Karpas-422 (cell line): Measurements from ENCODE around the gene RNF187. TPM values are rescaled to one million over a fixed set of nuclear protein-coding genes. Genes with fewer than 3 reads are reported as not detected.

ENCODE experiments used
- DNase-seq: peaks from one replicate; pipeline ENCODE4 v3.0.0-alpha.2; 2015
- H2AFZ ChIP-seq: fragments of 200-600 bp; sonication (generic); 2 replicates; pipeline ENCODE4 v1.6.1; 2014; ENCODE audit warnings: antibody characterized with exemption, low read length, mixed read lengths
- H3K27ac ChIP-seq: fragments of 200-600 bp; sonication (generic); 2 replicates; pipeline ENCODE4 v1.5.1; 2014; ENCODE audit warnings: mild to moderate bottlenecking, low read length, moderate library complexity
- H3K27me3 ChIP-seq: fragments of 200-600 bp; sonication (generic); 2 replicates; pipeline ENCODE4 v1.6.1; 2014; ENCODE audit warnings: low read length, mixed read lengths
- H3K36me3 ChIP-seq: fragments of 200-600 bp; sonication (generic); 2 replicates; pipeline ENCODE4 v1.6.1; 2014; ENCODE audit warnings: low read length, mixed read lengths; ENCODE audit not compliant: insufficient read depth
- H3K4me1 ChIP-seq: fragments of 200-600 bp; sonication (generic); 2 replicates; pipeline ENCODE4 v1.6.1; 2014; ENCODE audit warnings: mild to moderate bottlenecking, low read length, mixed read lengths
- H3K4me2 ChIP-seq: fragments of 200-600 bp; sonication (generic); 2 replicates; pipeline ENCODE4 v1.6.1; 2014; ENCODE audit warnings: low read length, low read depth, mild to moderate bottlenecking; ENCODE audit not compliant: poor library complexity, severe bottlenecking
- H3K4me3 ChIP-seq: fragments of 200-600 bp; sonication (generic); 2 replicates; pipeline ENCODE4 v1.5.1; 2014; ENCODE audit warnings: mild to moderate bottlenecking, antibody characterized with exemption, low read length, mixed read lengths
- H3K79me2 ChIP-seq: fragments of 200-600 bp; sonication (generic); 2 replicates; pipeline ENCODE4 v1.6.1; 2014; ENCODE audit warnings: mild to moderate bottlenecking, low read length, mixed read lengths
- H3K9ac ChIP-seq: fragments of 200-600 bp; sonication (generic); 2 replicates; pipeline ENCODE4 v1.6.0; 2014; ENCODE audit warnings: low read length
- H3K9me2 ChIP-seq: fragments of 200-600 bp; sonication (generic), shearing (Covaris generic); replicated peaks from 2 replicates; pipeline ENCODE4 v1.6.0; 2014; ENCODE audit warnings: mild to moderate bottlenecking, low read length, moderate library complexity; ENCODE audit not compliant: insufficient read depth
- H3K9me3 ChIP-seq: fragments of 300-700, 200-600 bp; sonication (generic); 2 replicates; pipeline ENCODE4 v1.6.1; 2014; ENCODE audit warnings: low read length, mixed read lengths
- H4K20me1 ChIP-seq: fragments of 200-600 bp; sonication (generic); 2 replicates; pipeline ENCODE4 v1.6.1; 2014; ENCODE audit warnings: mild to moderate bottlenecking, antibody characterized with exemption, low read length, low read depth; ENCODE audit not compliant: insufficient read depth
- total RNA-seq: library from RNA; depleted of rRNA; stranded (reverse); fragments of >200 nt; shearing (Covaris generic); gene quantifications from 2 replicates; pipeline ENCODE4 v1.2.3, GENCODE V29; 2014; ENCODE audit warnings: low replicate concordance

RNF187 gene
- total RNA-seq, 1 experiment from 2014 or later = 127 TPM

DNA sequence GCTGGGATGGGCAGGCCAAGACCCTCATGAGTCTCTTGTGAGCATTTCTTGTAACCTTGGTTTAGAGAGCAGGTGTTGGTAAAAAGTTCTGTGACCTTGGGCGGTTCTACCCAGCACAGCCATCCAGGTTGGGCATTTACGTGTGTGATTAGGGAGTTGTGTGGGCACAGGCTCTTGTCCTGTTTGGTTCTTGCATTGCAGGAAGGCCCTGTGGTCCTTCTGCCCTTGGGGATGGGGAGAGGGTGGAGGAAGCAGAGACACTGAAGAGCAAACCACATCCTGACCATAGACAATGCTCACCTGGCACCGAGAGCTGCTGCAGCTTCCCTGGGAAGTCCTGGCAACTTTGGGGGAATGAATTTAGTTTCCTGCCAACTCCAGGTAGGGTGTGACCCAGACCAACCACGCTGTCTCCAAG, 25.6 kb downstream of the RNF187 start:
- no peaks in the 10 kb centered on the region for H3K4me1 ChIP-seq
- no peak for DNase-seq
- H3K4me3 ChIP-seq = no peak overlapping the region

DNA sequence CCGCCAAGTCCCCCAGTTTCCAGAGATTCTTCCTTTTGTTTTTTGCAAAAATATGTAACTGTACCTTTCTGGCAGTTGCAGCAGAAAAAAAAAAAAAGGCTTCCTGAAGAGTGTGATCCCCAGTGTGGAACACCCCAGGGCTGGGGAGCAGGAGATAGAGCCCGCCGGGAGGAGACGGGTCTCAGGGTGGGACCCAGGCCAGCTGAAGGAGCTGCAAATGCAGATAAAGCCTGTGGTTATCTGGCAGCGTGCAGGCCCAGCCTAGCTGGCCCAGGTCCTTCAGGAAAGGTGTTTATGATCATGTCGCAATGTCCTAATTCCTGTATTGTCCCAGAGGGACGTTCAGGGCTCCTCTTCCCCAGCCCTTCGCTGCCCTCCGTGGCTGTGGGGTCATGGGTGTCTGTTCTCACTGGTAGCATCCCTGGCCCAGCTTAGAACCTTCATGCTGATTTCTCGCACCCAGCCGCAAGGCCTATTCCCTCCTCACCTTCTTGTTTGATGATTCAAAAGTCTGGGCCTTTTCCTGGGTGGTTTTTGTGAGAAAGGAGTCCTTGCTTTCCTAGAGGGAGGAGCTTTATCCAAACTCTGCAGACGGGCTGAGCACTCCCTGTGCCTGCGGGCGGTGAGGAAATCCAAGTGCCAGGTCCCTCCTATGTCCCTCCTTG, 26.2 kb downstream of the RNF187 start:
- H3K9ac ChIP-seq = no peak overlapping the region
- H3K4me1 ChIP-seq = no peaks in the 10 kb centered on the region
- no peak overlapping the region for H2AFZ ChIP-seq
- H4K20me1 ChIP-seq = no peaks in the 10 kb centered on the region
- H3K4me2 ChIP-seq = no peak overlapping the region
- H3K27ac ChIP-seq = no peak overlapping the region
- H3K9me3 ChIP-seq = no peaks in the 10 kb centered on the region
- no peaks in the 10 kb centered on the region for H3K27me3 ChIP-seq
- H3K4me3 ChIP-seq = no peak overlapping the region
- H3K9me2 ChIP-seq = no peaks in the 10 kb centered on the region
- no peaks in the 10 kb centered on the region for H3K79me2 ChIP-seq
- DNase-seq = no peak
- no peaks in the 10 kb centered on the region for H3K36me3 ChIP-seq

More for the DNA sequence above, 25.6 kb downstream of the RNF187 start:
- Histone ChIP-seq H2AFZ (no peak overlapping the region), H3K9me2 (no peaks in the 10 kb centered on the region), H3K27ac (no peak overlapping the region), H3K4me2 (no peak overlapping the region), H3K9me3 (no peaks in the 10 kb centered on the region), H3K9ac (no peak overlapping the region), H3K36me3 (no peaks in the 10 kb centered on the region), H3K27me3 (no peaks in the 10 kb centered on the region), H4K20me1 (no peaks in the 10 kb centered on the region), H3K79me2 (no peaks in the 10 kb centered on the region)

DNA sequence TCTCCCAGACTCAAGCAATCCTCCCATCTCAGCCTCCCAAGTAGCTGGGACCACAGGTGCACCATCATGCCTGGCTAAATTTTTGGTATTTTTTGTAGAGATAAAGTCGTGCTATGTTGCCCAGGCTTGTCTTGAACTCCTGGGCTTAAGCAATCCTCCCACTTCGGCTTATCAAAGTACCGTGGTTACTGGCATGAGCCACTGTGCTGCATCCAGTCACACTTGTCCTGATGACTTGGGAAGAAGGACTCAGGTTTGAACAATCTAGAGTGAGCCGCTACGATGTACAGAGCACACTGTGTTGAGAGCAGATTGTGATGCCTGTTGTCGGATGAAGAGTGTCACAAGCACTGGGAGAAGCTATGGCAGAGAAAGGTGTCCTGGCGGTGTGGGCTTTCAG, 27.2 kb downstream of the RNF187 start:
- Histone ChIP-seq H4K20me1 (no peaks in the 10 kb centered on the region), H2AFZ (no peak overlapping the region), H3K27me3 (no peaks in the 10 kb centered on the region), H3K36me3 (no peaks in the 10 kb centered on the region), H3K27ac (no peak overlapping the region), H3K9me3 (no peaks in the 10 kb centered on the region), H3K4me2 (no peak overlapping the region), H3K4me3 (no peak overlapping the region), H3K9ac (no peak overlapping the region), H3K4me1 (no peaks in the 10 kb centered on the region), H3K9me2 (no peaks in the 10 kb centered on the region), H3K79me2 (no peaks in the 10 kb centered on the region)
- DNase-seq = no peak

DNA sequence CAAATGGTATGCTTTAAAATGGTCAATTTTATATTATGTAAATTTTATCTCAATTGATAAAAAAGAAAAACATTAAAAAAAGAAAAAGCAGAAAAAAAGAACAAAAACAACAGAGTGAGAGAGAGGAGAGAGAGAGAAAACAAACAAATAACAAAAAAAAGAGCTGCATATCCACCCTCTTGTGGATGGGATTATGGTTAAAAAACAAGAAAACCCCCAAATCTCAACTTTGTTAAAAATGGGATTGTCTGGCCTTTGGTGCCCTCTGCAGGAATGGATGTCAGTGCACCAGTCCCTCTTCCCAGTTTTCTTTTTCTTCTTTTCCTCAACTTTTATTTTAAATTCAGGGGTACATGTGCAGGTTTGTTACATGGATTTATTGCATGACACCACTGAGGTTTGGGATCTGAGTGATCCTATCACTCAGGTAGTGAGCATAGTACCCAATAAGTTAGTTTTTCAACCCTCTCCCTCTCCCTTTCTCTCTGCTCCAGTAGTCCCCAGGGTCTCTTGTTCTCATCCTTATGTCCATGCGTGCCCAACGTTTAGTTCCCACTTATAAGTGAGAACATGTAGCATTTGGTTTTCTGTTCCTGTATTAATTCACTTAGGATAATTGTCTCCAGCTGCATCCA, 28.1 kb downstream of the RNF187 start:
- no peaks in the 10 kb centered on the region for H3K9me3 ChIP-seq
- peak; percentile 73 for DNase-seq
- H3K36me3 ChIP-seq = no peaks in the 10 kb centered on the region
- no peaks in the 10 kb centered on the region for H3K4me1 ChIP-seq
- H2AFZ ChIP-seq = no peak overlapping the region
- no peak overlapping the region for H3K4me3 ChIP-seq
- no peaks in the 10 kb centered on the region for H4K20me1 ChIP-seq
- no peaks in the 10 kb centered on the region for H3K9me2 ChIP-seq
- no peaks in the 10 kb centered on the region for H3K27me3 ChIP-seq
- H3K79me2 ChIP-seq = no peaks in the 10 kb centered on the region
- no peak overlapping the region for H3K27ac ChIP-seq
- no peak overlapping the region for H3K4me2 ChIP-seq
- H3K9ac ChIP-seq = no peak overlapping the region

DNA sequence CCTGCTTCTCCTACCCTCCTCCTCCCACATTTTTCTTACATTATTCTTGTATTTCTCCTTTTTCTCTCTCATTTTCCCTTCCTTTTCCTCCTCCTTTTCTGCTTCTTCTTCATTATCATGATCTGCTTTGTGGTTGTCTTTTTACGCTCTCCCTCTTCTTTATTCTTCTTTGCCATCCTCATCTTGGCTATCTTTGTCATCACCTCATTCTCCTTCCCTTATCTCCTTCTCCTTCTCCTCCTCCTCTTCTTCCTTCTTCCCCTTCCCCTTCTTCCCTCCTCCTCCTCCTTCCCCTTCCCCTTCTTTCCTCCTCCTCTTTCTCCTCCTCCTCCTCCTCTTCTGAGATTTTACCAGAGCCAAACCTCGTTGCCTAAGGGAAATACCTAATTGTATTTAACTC, 30.5 kb downstream of the RNF187 start:
- H3K9ac ChIP-seq = no peak overlapping the region
- no peaks in the 10 kb centered on the region for H3K36me3 ChIP-seq
- no peak overlapping the region for H3K4me2 ChIP-seq
- no peaks in the 10 kb centered on the region for H4K20me1 ChIP-seq
- H3K79me2 ChIP-seq = no peaks in the 10 kb centered on the region
- H3K9me2 ChIP-seq = no peaks in the 10 kb centered on the region
- no peak overlapping the region for H3K27ac ChIP-seq
- H3K9me3 ChIP-seq = no peaks in the 10 kb centered on the region
- no peak for DNase-seq
- H3K4me1 ChIP-seq = no peaks in the 10 kb centered on the region
- H3K27me3 ChIP-seq = no peaks in the 10 kb centered on the region
- no peak overlapping the region for H3K4me3 ChIP-seq
- no peak overlapping the region for H2AFZ ChIP-seq

DNA sequence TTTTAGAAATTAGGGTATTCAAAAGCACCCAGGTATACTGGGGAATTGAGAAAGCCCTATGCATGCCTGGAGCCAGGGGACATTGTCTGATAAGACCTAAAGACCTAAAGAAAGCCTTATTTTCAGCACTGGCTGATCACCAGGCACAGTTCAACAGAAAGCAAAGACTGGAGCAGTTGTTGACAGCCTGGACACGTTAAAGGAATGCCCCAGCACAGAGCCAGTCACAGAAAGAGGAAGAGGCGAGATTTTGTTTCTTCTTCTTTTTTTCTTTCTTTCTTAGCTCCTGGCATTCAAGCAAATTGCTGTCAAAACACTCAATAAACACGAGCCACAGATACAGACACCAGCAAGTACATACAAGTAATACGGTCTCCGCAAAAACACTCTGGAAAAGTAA, 40.4 kb downstream of the RNF187 start:
- Histone ChIP-seq H3K9ac (no peak overlapping the region), H3K4me1 (no peaks in the 10 kb centered on the region), H3K27ac (no peak overlapping the region), H3K9me2 (no peaks in the 10 kb centered on the region), H4K20me1 (no peaks in the 10 kb centered on the region), H3K4me2 (no peak overlapping the region), H3K9me3 (no peaks in the 10 kb centered on the region), H3K27me3 (no peaks in the 10 kb centered on the region), H3K36me3 (no peaks in the 10 kb centered on the region), H3K79me2 (no peaks in the 10 kb centered on the region), H2AFZ (no peak overlapping the region), H3K4me3 (no peak overlapping the region)
- DNase-seq = no peak

DNA sequence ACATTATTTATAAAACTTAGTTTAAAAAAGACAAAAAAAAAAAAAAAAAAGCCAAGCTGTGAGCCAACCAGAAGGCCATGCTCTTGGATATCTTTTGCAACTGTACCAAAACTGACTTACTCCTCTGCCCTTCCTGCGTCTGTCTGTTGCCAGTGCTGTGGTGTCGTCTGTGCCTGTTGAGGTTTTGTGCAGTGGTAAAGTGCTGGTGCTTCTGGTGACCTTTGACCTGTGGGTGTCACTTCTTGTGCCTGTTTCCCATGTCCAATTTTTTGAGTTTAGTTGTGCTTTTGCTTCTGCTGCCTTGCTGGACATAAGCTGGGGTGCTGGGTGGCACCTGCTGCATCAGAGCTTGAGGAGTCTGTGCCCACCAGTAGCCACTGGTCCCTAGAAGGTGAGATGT, 41.4 kb downstream of the RNF187 start:
- no peaks in the 10 kb centered on the region for H3K79me2 ChIP-seq
- H3K27me3 ChIP-seq = no peaks in the 10 kb centered on the region
- no peak overlapping the region for H2AFZ ChIP-seq
- H3K4me1 ChIP-seq = no peaks in the 10 kb centered on the region
- H3K36me3 ChIP-seq = no peaks in the 10 kb centered on the region
- no peaks in the 10 kb centered on the region for H4K20me1 ChIP-seq
- H3K27ac ChIP-seq = no peak overlapping the region
- H3K4me3 ChIP-seq = no peak overlapping the region
- H3K9ac ChIP-seq = no peak overlapping the region
- no peak overlapping the region for H3K4me2 ChIP-seq
- no peaks in the 10 kb centered on the region; the same call in 1 of the 2 replicates for H3K9me2 ChIP-seq
- DNase-seq = no peak
- H3K9me3 ChIP-seq = no peaks in the 10 kb centered on the region

DNA sequence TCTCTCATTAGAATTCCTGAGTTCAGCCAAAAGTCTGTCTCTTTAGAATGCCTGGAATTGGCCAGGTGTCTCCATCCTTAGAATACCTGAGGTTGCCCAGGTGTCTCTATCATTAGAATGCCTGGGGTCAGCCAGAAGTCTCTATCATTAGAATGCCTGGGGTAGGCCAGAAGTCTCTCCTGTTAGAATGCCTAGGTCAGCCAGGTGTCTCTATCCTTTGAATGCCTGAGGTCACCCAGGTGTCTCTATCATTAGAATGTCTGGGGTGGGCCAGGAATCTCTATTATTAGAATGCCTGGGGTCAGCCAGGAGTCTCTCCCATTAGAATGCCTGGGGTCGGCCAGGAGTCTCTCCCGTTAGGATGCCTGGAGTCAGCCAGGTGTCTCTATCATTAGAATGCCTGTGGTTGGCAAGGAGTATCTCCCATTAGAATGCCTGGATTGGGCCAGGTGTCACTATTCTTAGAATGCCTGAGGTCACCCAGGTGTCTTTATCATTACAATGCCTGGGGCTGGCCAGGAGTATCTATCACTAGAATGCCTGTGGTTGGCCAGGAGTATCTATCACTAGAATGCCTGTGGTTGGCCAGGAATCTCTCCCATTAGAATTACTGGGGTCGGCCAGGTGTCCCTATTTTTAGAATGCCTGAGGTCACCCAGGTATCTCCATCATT, 43.0 kb downstream of the RNF187 start:
- no peaks in the 10 kb centered on the region for H3K27me3 ChIP-seq
- H4K20me1 ChIP-seq = no peaks in the 10 kb centered on the region
- no peak overlapping the region for H2AFZ ChIP-seq

More for the DNA sequence above, 43.0 kb downstream of the RNF187 start:
- Histone ChIP-seq H3K79me2 (no peaks in the 10 kb centered on the region), H3K9me2 (no peaks in the 10 kb centered on the region; the same call in 1 of the 2 replicates), H3K9ac (no peak overlapping the region), H3K27ac (no peak overlapping the region), H3K4me2 (no peak overlapping the region), H3K9me3 (no peaks in the 10 kb centered on the region), H3K4me1 (no peaks in the 10 kb centered on the region), H3K36me3 (no peaks in the 10 kb centered on the region), H3K4me3 (no peak overlapping the region)
- no peak for DNase-seq
